Ovary (tissue), 3 donors: ENCODE measurements around the gene LOXHD1.

Experiments
- EP300 ChIP-seq: sonication (generic); formaldehyde crosslinking; IDR thresholded peaks from one replicate; pipeline ENCODE4 v1.6.1; 2017; ENCODE audit warnings: antibody characterized with exemption
- POLR2A ChIP-seq: fragments of 450-650 bp; IDR thresholded peaks from one replicate; pipeline ENCODE4 v1.6.1; 2017; ENCODE audit warnings: antibody characterized with exemption, mild to moderate bottlenecking, moderate library complexity
- TF ChIP-seq, protein P1 (sequence below), 3 donors: fragments of 450-650 bp in 2 of 3; fragments of 200-600 bp in 1 of 3; IDR thresholded peaks; one replicate each; pipeline versions ENCODE4 v1.5.1 to v1.8.0; 2016 to 2022; ENCODE audit warnings: antibody characterized with exemption in 3 of 3, mild to moderate bottlenecking in 1 of 3
- donor health status: DM: no; HTN: no; CAD: no.

DNA sequence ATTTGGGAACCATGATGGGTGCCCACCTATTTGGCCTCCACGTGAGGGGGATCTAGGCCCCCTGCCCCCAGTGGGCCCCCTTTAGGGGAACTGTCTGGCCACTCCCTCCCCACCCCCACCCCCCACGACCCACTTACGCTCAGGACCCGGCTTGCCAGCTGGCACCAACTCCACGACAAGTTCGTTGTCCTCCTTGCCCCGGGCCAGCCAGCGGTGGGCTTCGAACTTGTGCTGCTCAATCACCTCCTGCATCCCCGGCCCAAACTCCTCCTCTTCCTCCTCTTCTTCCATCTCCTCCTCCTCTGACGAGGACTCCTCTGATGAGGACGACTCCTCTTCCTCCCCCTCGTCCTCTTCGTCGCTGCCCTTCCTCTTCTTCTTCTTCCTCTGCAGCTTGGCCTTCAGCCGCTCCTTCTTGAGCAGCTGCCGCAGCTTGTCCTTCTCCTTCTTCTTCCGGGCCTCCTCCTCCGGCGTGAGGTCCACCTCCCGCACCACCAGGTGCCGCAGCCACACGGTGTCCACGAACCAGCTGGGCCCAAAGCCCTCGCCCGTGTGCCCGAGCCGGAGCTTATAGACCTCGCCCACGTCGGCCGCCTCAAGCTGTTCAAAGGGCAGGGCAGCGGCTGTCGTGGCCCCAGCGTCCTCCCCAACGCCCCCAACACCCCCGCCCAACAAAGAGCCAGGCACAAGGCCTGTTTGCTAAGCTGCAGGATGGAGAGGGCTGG is 96.9 kb downstream of the LOXHD1 start:
- TF ChIP-seq POLR2A (no peak), EP300 (no peak)
- TF ChIP-seq, protein P1, sequence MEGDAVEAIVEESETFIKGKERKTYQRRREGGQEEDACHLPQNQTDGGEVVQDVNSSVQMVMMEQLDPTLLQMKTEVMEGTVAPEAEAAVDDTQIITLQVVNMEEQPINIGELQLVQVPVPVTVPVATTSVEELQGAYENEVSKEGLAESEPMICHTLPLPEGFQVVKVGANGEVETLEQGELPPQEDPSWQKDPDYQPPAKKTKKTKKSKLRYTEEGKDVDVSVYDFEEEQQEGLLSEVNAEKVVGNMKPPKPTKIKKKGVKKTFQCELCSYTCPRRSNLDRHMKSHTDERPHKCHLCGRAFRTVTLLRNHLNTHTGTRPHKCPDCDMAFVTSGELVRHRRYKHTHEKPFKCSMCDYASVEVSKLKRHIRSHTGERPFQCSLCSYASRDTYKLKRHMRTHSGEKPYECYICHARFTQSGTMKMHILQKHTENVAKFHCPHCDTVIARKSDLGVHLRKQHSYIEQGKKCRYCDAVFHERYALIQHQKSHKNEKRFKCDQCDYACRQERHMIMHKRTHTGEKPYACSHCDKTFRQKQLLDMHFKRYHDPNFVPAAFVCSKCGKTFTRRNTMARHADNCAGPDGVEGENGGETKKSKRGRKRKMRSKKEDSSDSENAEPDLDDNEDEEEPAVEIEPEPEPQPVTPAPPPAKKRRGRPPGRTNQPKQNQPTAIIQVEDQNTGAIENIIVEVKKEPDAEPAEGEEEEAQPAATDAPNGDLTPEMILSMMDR (IDR thresholded peaks at IDR 0.05): no peak
